IMR-90 (cell line): Measurements from ENCODE around the gene METTL8. TPM values are rescaled to one million over a fixed set of nuclear protein-coding genes. Genes with fewer than 3 reads are reported as not detected.

Source experiments
- ATAC-seq: fragments of 200-7000 bp; cut with Tn5 transposase; 2 replicates; pipeline ENCODE4 v1.9.1; 2020; ENCODE audit warnings: low read depth, mild to moderate bottlenecking, moderate library complexity
- BruUV-seq: library from RNA; stranded (reverse); fragments of 400-500 nt; replicated peaks from 2 replicates; lab custom pipeline; 2021; lab: Mats Ljungman, UMichigan
- CTCF ChIA-PET: fragments of 300-600 bp; formaldehyde crosslinking; extraction: SDS; loops from one replicate; lab custom pipeline; 2021; ENCODE audit warnings: antibody characterized with exemption; lab: Yijun Ruan, JAX
- POLR2A ChIA-PET: fragments of 300-600 bp; sonication (Branson Sonifier 250); formaldehyde crosslinking; loops from one replicate; lab custom pipeline; 2022; ENCODE audit warnings: antibody characterized with exemption; ENCODE audit not compliant: unreplicated experiment; lab: Charles Lee
- DNase-seq: peaks from one replicate; pipeline ENCODE4 v3.0.0; 2013
- H2AFZ ChIP-seq: replicated peaks from 2 replicates; pipeline ENCODE3; 2013; ENCODE audit warnings: low read length, mild to moderate bottlenecking; ENCODE audit not compliant: poor library complexity
- H2AK5ac ChIP-seq: 2 replicates; pipeline ENCODE4 v1.6.1; 2013; ENCODE audit warnings: low read depth, low read length, inconsistent platforms
- H2AK9ac ChIP-seq: replicated peaks from 2 replicates; pipeline ENCODE3; 2013; ENCODE audit warnings: mild to moderate bottlenecking, low read depth, low read length, moderate library complexity; ENCODE audit not compliant: poor library complexity
- H2BK120ac ChIP-seq: 2 replicates; pipeline ENCODE4 v1.6.1; 2013; ENCODE audit warnings: low read depth, low read length, inconsistent platforms
- H2BK15ac ChIP-seq: 3 replicates; pipeline ENCODE4 v1.6.1; 2013; ENCODE audit warnings: low read depth, low read length, inconsistent platforms
- H2BK20ac ChIP-seq: 2 replicates; pipeline ENCODE4 v1.6.1; 2013; ENCODE audit warnings: low read depth, mild to moderate bottlenecking, inconsistent platforms, low read length, moderate library complexity
- H2BK5ac ChIP-seq: 2 replicates; pipeline ENCODE4 v1.6.1; 2013; ENCODE audit warnings: mild to moderate bottlenecking, low read depth, low read length, inconsistent platforms; ENCODE audit not compliant: poor library complexity, severe bottlenecking
- H3K14ac ChIP-seq: replicated peaks from 2 replicates; pipeline ENCODE4 v1.6.1; 2013; ENCODE audit warnings: low read depth, low read length, inconsistent platforms
- H3K18ac ChIP-seq: 2 replicates; pipeline ENCODE4 v1.6.1; 2013; ENCODE audit warnings: low read depth, low read length, control low read depth
- H3K23ac ChIP-seq: 2 replicates; pipeline ENCODE4 v1.6.1; 2013; ENCODE audit warnings: low read depth, low read length, inconsistent platforms
- H3K27ac ChIP-seq: 2 replicates; pipeline ENCODE4 v1.5.1; 2013; ENCODE audit warnings: mild to moderate bottlenecking, control low read depth, low read length; ENCODE audit not compliant: insufficient read depth
- H3K27me3 ChIP-seq: 2 replicates; pipeline ENCODE4 v1.6.1; 2013; ENCODE audit warnings: low read length; ENCODE audit not compliant: control insufficient read depth, insufficient read depth
- H3K36me3 ChIP-seq: 2 replicates; pipeline ENCODE4 v1.6.1; 2013; ENCODE audit warnings: low read length, mixed read lengths; ENCODE audit not compliant: control insufficient read depth, insufficient read depth
- H3K4ac ChIP-seq: 2 replicates; pipeline ENCODE4 v1.6.1; 2013; ENCODE audit warnings: low read depth, low read length, inconsistent platforms
- H3K4me1 ChIP-seq: 2 replicates; pipeline ENCODE4 v1.6.1; 2013; ENCODE audit warnings: low read length, mixed read lengths; ENCODE audit not compliant: control insufficient read depth, insufficient read depth
- H3K4me2 ChIP-seq: 2 replicates; pipeline ENCODE4 v1.6.1; 2013; ENCODE audit warnings: low read depth, mild to moderate bottlenecking, control low read depth, low read length, moderate library complexity
- H3K4me3 ChIP-seq: 2 replicates; pipeline ENCODE4 v1.5.1; 2013; ENCODE audit warnings: low read depth, mild to moderate bottlenecking, control low read depth, low read length, moderate library complexity; ENCODE audit not compliant: insufficient read depth
- H3K56ac ChIP-seq: 2 replicates; pipeline ENCODE4 v1.6.1; 2013; ENCODE audit warnings: low read length, inconsistent platforms; ENCODE audit not compliant: insufficient read depth; ENCODE audit errors: extremely low read depth
- H3K79me1 ChIP-seq, 2 experiments: 2 replicates each; pipeline ENCODE4 v1.6.1; 2013; ENCODE audit warnings: low read length in 2 of 2, inconsistent platforms in 1 of 2, low read depth in 1 of 2
- H3K9ac ChIP-seq: 2 replicates; pipeline ENCODE4 v1.6.1; 2013; ENCODE audit warnings: low read depth, low read length, control low read depth
- H3K9me1 ChIP-seq: 2 replicates; pipeline ENCODE4 v1.6.1; 2013; ENCODE audit warnings: low read length, inconsistent platforms; ENCODE audit not compliant: insufficient read depth
- H3K9me3 ChIP-seq: 2 replicates; pipeline ENCODE4 v1.6.1; 2013; ENCODE audit warnings: low read length; ENCODE audit not compliant: control insufficient read depth, insufficient read depth
- H4K20me1 ChIP-seq: 2 replicates; pipeline ENCODE4 v1.6.1; 2013; ENCODE audit warnings: low read length, inconsistent platforms; ENCODE audit not compliant: insufficient read depth
- H4K5ac ChIP-seq: 2 replicates; pipeline ENCODE4 v1.6.1; 2013; ENCODE audit warnings: mild to moderate bottlenecking, low read depth, low read length, control low read depth
- H4K8ac ChIP-seq, 2 experiments: 2 replicates each; pipeline ENCODE4 v1.6.1; 2013; ENCODE audit warnings: low read depth in 2 of 2, low read length in 2 of 2, control low read depth in 1 of 2, inconsistent platforms in 1 of 2
- H4K91ac ChIP-seq: 2 replicates; pipeline ENCODE4 v1.6.1; 2013; ENCODE audit warnings: low read depth, low read length, inconsistent platforms; ENCODE audit not compliant: insufficient read depth
- BHLHE40 ChIP-seq: fragments of 150-350 bp; IDR thresholded peaks from 2 replicates; pipeline ENCODE4 v1.6.1; 2016; ENCODE audit warnings: mild to moderate bottlenecking, low read depth, low read length
- CEBPB ChIP-seq: IDR thresholded peaks from 2 replicates; pipeline ENCODE4 v1.6.1; 2012; ENCODE audit warnings: low read depth, low read length, improper control_type of control experiment
- CHD1 ChIP-seq: IDR thresholded peaks from 2 replicates; pipeline ENCODE4 v1.6.1; 2012; ENCODE audit warnings: low read depth, low read length, improper control_type of control experiment
- FOS ChIP-seq: fragments of 150-350 bp; IDR thresholded peaks from 2 replicates; pipeline ENCODE4 v1.6.1; 2016; ENCODE audit warnings: low read depth, low read length
- MAFK ChIP-seq: IDR thresholded peaks from 2 replicates; pipeline ENCODE4 v1.6.1; 2012; ENCODE audit warnings: low read depth, low read length, improper control_type of control experiment
- MAZ ChIP-seq: IDR thresholded peaks from 2 replicates; pipeline ENCODE4 v1.6.1; 2012; ENCODE audit warnings: low read depth, mild to moderate bottlenecking, low read length, improper control_type of control experiment, moderate library complexity, borderline replicate concordance
- MXI1 ChIP-seq: IDR thresholded peaks from 2 replicates; pipeline ENCODE4 v1.6.1; 2012; ENCODE audit warnings: low read depth, mild to moderate bottlenecking, low read length, moderate library complexity, borderline replicate concordance
- NFE2L2 ChIP-seq: fragments of 150-350 bp; IDR thresholded peaks from 2 replicates; pipeline ENCODE4 v1.6.1; 2016; ENCODE audit warnings: low read depth, mild to moderate bottlenecking, low read length
- POLR2A ChIP-seq: IDR thresholded peaks from 2 replicates; pipeline ENCODE4 v1.6.1; 2012; ENCODE audit warnings: mild to moderate bottlenecking, low read depth, low read length
- RAD21 ChIP-seq: IDR thresholded peaks from 2 replicates; pipeline ENCODE4 v1.6.1; 2012; ENCODE audit warnings: low read length, improper control_type of control experiment
- RCOR1 ChIP-seq: IDR thresholded peaks from 2 replicates; pipeline ENCODE4 v1.6.1; 2012; ENCODE audit warnings: mild to moderate bottlenecking, low read length, improper control_type of control experiment; ENCODE audit not compliant: insufficient replicate concordance
- RFX5 ChIP-seq: IDR thresholded peaks from 2 replicates; pipeline ENCODE4 v1.8.0; 2012; ENCODE audit warnings: low read depth, mild to moderate bottlenecking, low read length, moderate library complexity
- SMC3 ChIP-seq: fragments of 150-350 bp; IDR thresholded peaks from 2 replicates; pipeline ENCODE4 v1.6.1; 2016; ENCODE audit warnings: low read depth, mild to moderate bottlenecking, antibody characterized with exemption, low read length, moderate library complexity
- WGBS, 2 experiments: methylation state at CpG; one replicate each; pipeline versions ENCODE4 v1.1.5 to v1.1.7; 2013; ENCODE audit warnings: missing lambda C conversion rate in 2 of 2; ENCODE audit not compliant: insufficient read length in 1 of 2; ENCODE audit errors: extremely low coverage in 2 of 2; 5-methylcytosine and 5-hydroxymethylcytosine counted together
- dilution Hi-C: fragments of 300-500 bp; cut with HindIII; formaldehyde crosslinking; loops from one replicate; pipeline ENCODE4 v1.14.3; 2018; ENCODE audit warnings: low sequenced_read_pairs; ENCODE audit not compliant: unreplicated experiment
- in situ Hi-C: fragments of 300-500 bp; cut with MboI; formaldehyde crosslinking; loops from 3 replicates; pipeline ENCODE4 v1.14.3; 2019; ENCODE audit warnings: low sequenced_read_pairs, inconsistent platforms, mixed read lengths
- intact Hi-C: fragments of 100-400 bp; cut with micrococcal nuclease; formaldehyde crosslinking; loops from 2 replicates; pipeline ENCODE4 v1.10.0; 2022
- polyA plus RNA-seq, 3 experiments: library from polyadenylated mRNA; depleted of rRNA; stranded (reverse); fragments of >200 nt; gene quantifications; 2 replicates each; pipeline ENCODE4 v1.2.3, GENCODE V29; 2012; ENCODE audit warnings: low replicate concordance in 1 of 3
- total RNA-seq: library from RNA; depleted of rRNA; stranded (reverse); fragments of >200 nt; gene quantifications from 2 replicates; pipeline ENCODE4 v1.2.3, GENCODE V29; 2012
- TF ChIP-seq, protein P1 (sequence below): conservative IDR thresholded peaks from 2 replicates; pipeline ENCODE4 v1.5.1; 2012; ENCODE audit warnings: mild to moderate bottlenecking, low read depth, low read length, improper control_type of control experiment
- TF ChIP-seq, protein P2 (sequence below): fragments of 150-350 bp; IDR thresholded peaks from 2 replicates; pipeline ENCODE4 v1.6.1; 2017; ENCODE audit warnings: mild to moderate bottlenecking, antibody characterized with exemption, low read length, low read depth
- TF ChIP-seq, protein P3 (sequence below): fragments of 150-350 bp; IDR thresholded peaks from 2 replicates; pipeline ENCODE4 v1.6.1; 2016; ENCODE audit warnings: low read depth, mild to moderate bottlenecking, low read length, moderate library complexity, borderline replicate concordance

METTL8 gene
- total and polyA plus RNA-seq, 2 of the 4 experiments (the other 2 are of a cell fraction): 6.9 to 10.6 TPM

DNA sequence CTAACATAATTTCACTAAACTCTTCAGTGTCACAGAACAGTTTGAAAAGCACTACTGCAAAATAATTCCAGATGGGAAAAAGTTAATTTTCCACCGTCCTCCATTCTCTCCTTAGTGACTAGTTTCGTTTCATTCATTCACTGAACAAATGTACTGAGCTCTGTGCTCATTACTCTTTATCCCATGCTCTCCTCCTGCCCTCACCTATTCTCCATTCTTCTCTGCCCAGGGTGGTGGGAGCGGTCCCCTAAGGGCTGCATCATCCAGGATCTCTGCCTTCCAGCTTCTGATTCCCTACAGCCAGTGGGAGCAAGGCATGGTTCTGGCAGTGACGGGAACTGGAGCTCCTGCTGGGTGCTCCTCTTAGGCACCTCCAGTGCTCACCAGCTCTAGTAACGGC is 139.2 kb downstream of the METTL8 start:
- no peak overlapping the region for H3K56ac ChIP-seq
- H3K36me3 ChIP-seq: no peaks in the 10 kb centered on the region
- H3K14ac ChIP-seq: no peak overlapping the region
- no peaks in the 10 kb centered on the region for H3K79me1 ChIP-seq
- no peak overlapping the region for H2AFZ ChIP-seq
- no peak overlapping the region for H2BK20ac ChIP-seq
- no peak overlapping the region for H3K27ac ChIP-seq
- no peak overlapping the region for H4K91ac ChIP-seq
- intact Hi-C loops (no loop called here), in situ Hi-C loops (no loop called here), dilution Hi-C loops (no loop called here)
- WGBS, 2 experiments: 93% methylated on average over 3 of the region's 5 CpGs; no CpG with 5 or more reads in 1 of the 2 experiments
- no peak overlapping the region for H2AK5ac ChIP-seq
- H3K9me1 ChIP-seq: no peaks in the 10 kb centered on the region
- no TSS peak for BruUV-seq
- H2BK15ac ChIP-seq: no peak overlapping the region
- H3K9me3 ChIP-seq: no peaks in the 10 kb centered on the region; the same call in 1 of the 2 replicates
- no peak overlapping the region for H3K23ac ChIP-seq
- no peak overlapping the region for H4K8ac ChIP-seq
- ATAC-seq: no peak
- H3K4ac ChIP-seq: no peak overlapping the region
- H3K9ac ChIP-seq: no peak overlapping the region
- DNase-seq: no peak
- ChIA-PET CTCF (no interaction called here), POLR2A (no interaction called here)
- no peak overlapping the region for H2AK9ac ChIP-seq
- H3K18ac ChIP-seq: no peak overlapping the region
- no peaks in the 10 kb centered on the region for H4K20me1 ChIP-seq
- no peak overlapping the region for H3K4me3 ChIP-seq
- no peak overlapping the region for H4K5ac ChIP-seq
- H2BK120ac ChIP-seq: no peak overlapping the region
- no peaks in the 10 kb centered on the region for H3K27me3 ChIP-seq
- no peak overlapping the region for H3K4me2 ChIP-seq
- no peak for TF ChIP-seq MAFK
- TF ChIP-seq, protein P1, sequence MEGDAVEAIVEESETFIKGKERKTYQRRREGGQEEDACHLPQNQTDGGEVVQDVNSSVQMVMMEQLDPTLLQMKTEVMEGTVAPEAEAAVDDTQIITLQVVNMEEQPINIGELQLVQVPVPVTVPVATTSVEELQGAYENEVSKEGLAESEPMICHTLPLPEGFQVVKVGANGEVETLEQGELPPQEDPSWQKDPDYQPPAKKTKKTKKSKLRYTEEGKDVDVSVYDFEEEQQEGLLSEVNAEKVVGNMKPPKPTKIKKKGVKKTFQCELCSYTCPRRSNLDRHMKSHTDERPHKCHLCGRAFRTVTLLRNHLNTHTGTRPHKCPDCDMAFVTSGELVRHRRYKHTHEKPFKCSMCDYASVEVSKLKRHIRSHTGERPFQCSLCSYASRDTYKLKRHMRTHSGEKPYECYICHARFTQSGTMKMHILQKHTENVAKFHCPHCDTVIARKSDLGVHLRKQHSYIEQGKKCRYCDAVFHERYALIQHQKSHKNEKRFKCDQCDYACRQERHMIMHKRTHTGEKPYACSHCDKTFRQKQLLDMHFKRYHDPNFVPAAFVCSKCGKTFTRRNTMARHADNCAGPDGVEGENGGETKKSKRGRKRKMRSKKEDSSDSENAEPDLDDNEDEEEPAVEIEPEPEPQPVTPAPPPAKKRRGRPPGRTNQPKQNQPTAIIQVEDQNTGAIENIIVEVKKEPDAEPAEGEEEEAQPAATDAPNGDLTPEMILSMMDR: no peak
- TF ChIP-seq CHD1: no peak
- TF ChIP-seq, protein P2, sequence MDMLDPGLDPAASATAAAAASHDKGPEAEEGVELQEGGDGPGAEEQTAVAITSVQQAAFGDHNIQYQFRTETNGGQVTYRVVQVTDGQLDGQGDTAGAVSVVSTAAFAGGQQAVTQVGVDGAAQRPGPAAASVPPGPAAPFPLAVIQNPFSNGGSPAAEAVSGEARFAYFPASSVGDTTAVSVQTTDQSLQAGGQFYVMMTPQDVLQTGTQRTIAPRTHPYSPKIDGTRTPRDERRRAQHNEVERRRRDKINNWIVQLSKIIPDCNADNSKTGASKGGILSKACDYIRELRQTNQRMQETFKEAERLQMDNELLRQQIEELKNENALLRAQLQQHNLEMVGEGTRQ: no peak
- no peak for TF ChIP-seq RFX5
- TF ChIP-seq FOS: no peak
- TF ChIP-seq RAD21: no peak
- TF ChIP-seq SMC3: no peak
- TF ChIP-seq POLR2A: no peak
- no peak for TF ChIP-seq BHLHE40
- no peak for TF ChIP-seq RCOR1
- no peak for TF ChIP-seq CEBPB
- TF ChIP-seq MXI1: no peak
- TF ChIP-seq, protein P3, sequence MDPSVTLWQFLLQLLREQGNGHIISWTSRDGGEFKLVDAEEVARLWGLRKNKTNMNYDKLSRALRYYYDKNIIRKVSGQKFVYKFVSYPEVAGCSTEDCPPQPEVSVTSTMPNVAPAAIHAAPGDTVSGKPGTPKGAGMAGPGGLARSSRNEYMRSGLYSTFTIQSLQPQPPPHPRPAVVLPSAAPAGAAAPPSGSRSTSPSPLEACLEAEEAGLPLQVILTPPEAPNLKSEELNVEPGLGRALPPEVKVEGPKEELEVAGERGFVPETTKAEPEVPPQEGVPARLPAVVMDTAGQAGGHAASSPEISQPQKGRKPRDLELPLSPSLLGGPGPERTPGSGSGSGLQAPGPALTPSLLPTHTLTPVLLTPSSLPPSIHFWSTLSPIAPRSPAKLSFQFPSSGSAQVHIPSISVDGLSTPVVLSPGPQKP: no peak
- TF ChIP-seq MAZ: no peak
- no peak for TF ChIP-seq NFE2L2
- H3K4me1 ChIP-seq: peaks cover 11% of the 10 kb centered on the region
- no peak overlapping the region for H2BK5ac ChIP-seq
